Measurements from ENCODE around the gene TM4SF4. TPM values are rescaled to one million over a fixed set of nuclear protein-coding genes. Genes with fewer than 3 reads are reported as not detected.

The TM4SF4 gene
- total RNA-seq, 3 donors from 2014 or later = 0.14 to 7.1 TPM; not detected in 1

- H3K36me3 ChIP-seq (ENCODE audit: low read depth) = no peaks in the 10 kb centered on the region
- DNase-seq (no peak), ATAC-seq (no peak)
- no peak overlapping the region for H3K4me3 ChIP-seq
- TF ChIP-seq CTCF (IDR thresholded peaks at IDR 0.05) = no peak
- H3K9me3 ChIP-seq = no peaks in the 10 kb centered on the region
- no peaks in the 10 kb centered on the region for H3K4me1 ChIP-seq (ENCODE audit: low read depth)
- intact Hi-C loops (cut with DNase I, micrococcal nuclease) = no loop called here
These were observed 77.0 kb downstream of the TM4SF4 start for GRCh38 chr3:149551500-149551899.

- no peak for TF ChIP-seq CTCF (IDR thresholded peaks at IDR 0.05)
- ATAC-seq (no peak), DNase-seq (no peak)
- no peaks in the 10 kb centered on the region for H3K36me3 ChIP-seq (ENCODE audit: low read depth)
- no peaks in the 10 kb centered on the region for H3K9me3 ChIP-seq
- intact Hi-C loops (cut with DNase I, micrococcal nuclease) = no loop called here
- H3K4me3 ChIP-seq = no peak overlapping the region
- H3K4me1 ChIP-seq (ENCODE audit: low read depth) = no peaks in the 10 kb centered on the region
These were observed 78.2 kb downstream of the TM4SF4 start for GRCh38 chr3:149552700-149553099.

Other genes starting within 250 kb of the TM4SF4 start
- 1 to 10 TPM; 1.9 to 2.4 (median 2.2) TPM for gene TM4SF18, start 141.1 kb upstream of the TM4SF4 start, total RNA-seq
- gene TM4SF1, start 97.0 kb upstream of the TM4SF4 start, total RNA-seq = 10 to 100 TPM; 22.7 to 87.8 (median 24.9) TPM
- 100 to 1,000 TPM in 1 of 3 donors, 10 to 100 TPM in 2; 11.6 to 217 (median 20.7) TPM for gene WWTR1, start 183.3 kb downstream of the TM4SF4 start, total RNA-seq

Measured in mucosa of descending colon (tissue), 3 donors.